T-helper 2 cell treated with Interferon-gamma antibody and Interleukin-4, amounts not matched to agents 100 ng/mL and 5 ng/mL, for 36 hours (primary cell): ENCODE measurements around the gene RPS27L. TPM values are rescaled to one million over a fixed set of nuclear protein-coding genes. Genes with fewer than 3 reads are reported as not detected.

Experiments used
- intact Hi-C: fragments of 100-400 bp; cut with micrococcal nuclease; formaldehyde crosslinking; loops from one replicate; pipeline ENCODE4 v1.15.1; 2023
- total RNA-seq: library from RNA; stranded (reverse); gene quantifications from 2 replicates; pipeline ENCODE4 v1.2.3, GENCODE V29; 2022

The RPS27L gene
- total RNA-seq, 1 donor from 2014 or later: 206 TPM

DNA sequence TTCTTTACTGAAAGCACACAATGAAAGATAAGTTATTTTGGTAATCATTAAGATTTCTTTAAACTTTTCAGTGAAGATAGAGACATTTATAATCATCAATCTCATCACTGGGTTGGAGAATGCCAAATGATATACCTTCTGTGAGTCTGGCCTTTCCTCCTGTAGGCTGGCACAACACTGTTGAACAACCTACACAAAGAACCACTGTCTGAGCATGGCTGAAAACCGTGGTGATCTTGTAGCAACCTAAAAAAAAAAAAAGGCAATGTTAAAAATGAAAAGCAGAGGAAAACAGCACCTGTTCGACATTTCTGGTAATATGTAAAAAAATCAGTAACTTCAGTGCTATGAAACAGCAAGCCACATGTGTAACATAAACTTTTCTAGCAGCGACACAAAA, 1.8 kb downstream of the RPS27L start:
- intact Hi-C loops: loop anchor here (5.0 kb wide), 1 partner anchor 77 kb away; no protein-coding TSS in a partner anchor

DNA sequence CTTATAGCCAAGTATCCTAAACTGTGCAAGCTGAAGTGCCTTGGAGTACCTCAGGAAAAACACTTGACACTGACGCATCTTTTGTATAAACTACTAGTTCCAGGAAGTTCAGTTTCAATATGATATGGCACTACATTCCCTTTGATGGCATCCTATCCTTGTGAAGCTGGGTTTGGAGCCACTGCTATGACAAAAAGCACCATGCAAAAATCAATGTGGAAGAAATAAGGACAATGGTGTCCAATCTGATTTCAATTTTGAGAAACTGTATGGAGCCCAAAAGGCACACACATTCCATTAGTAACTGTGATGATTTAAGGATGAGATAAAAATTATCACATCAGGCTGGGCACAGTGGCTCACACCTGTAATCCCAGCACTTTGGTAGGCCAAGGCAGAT, 5.6 kb downstream of the RPS27L start:
- intact Hi-C loops: no loop called here

DNA sequence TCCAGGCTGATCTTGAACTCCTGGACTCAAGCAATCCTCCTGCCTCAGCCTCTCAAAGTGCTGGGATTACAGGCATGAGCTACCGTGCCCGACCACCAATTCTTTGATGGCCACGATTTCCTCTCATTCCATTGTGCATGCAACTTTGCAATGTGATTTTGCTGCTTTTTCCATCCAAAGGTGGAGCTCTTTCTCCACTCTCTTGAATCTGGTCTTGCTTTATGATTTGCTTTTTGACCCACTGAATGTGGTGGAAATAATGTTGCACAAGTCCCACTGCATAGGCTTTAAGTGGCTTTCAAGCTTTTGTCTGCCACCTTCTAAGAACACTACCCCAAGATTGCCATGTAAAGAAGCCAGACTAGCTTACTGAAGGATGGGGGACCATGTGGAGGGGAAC, 10.6 kb downstream of the RPS27L start:
- intact Hi-C loops: no loop called here

DNA sequence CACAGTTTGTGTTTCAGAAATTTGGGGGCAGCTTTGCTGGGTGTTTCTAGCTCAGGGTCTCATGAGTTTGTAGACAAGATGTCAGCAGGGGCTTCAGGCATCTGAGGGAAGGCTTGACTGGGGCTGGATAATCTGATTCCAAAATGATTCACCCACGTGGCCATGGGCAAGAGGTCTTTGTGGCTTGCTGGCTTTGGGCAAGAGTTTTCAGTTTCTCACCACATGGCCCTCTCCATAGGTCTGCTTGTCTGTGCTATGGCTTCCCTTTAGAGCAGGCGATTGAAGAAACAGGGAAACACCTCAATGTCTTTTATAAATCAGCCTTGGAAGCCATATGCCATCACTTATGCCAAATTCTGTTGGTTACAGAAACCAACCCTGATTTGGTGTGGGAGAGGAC, 11.9 kb downstream of the RPS27L start:
- intact Hi-C loops: no loop called here

DNA sequence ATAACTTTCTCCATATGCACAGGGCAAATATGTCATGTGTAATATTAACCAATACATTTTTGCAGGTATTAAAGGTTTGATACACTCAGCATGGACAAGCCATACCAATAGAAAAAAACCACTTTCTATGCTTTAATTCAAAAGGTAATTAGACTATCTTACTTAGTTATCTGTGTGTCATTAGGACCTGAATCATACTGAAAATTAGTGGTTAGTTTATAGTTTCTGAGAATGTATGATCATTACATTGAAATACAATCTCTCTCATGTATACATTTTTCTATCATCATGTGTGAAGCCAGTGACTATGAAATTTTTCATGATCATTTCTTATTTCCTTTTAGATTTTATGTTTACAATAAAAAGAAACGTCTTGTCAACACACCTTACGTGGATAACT, 16.3 kb downstream of the RPS27L start:
- intact Hi-C loops: no loop called here

DNA sequence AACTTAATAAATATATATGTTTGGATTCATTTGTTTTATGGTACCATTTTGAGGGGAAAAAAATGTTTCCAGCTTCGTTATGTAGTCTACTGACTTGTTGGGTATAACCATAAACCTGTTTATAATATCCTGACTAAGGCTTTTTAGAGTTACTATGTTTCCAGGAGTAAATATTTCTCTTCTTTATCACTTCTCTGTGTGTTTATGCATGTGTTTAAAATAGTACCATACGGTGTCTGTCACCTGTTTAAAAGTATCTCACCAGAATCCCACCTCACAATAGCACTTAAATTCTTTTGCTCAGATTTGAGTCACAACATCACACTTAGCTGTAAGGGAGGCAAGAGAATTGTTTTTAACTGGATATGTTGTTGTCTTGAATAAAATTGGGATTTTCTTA, 20.5 kb downstream of the RPS27L start:
- intact Hi-C loops: no loop called here

DNA sequence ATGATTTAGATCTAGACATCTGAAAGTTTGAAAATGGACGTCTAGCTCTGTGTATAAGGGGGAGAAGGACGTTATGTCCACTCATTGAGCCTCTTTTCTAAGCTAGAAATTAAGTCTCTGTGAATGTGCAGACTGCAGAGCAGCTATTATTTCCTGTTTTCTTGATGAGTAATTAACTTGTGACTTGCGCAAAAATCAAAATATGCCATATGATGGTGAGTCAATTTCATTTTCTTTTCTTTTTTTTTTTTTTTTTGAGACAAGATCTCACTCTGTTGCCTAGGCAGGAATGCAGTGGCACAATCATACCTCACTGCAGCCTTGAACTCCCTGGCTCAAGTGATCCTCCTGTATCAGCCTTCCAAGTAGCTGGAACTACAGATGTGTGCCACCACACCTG, 21.5 kb downstream of the RPS27L start:
- intact Hi-C loops: no loop called here

DNA sequence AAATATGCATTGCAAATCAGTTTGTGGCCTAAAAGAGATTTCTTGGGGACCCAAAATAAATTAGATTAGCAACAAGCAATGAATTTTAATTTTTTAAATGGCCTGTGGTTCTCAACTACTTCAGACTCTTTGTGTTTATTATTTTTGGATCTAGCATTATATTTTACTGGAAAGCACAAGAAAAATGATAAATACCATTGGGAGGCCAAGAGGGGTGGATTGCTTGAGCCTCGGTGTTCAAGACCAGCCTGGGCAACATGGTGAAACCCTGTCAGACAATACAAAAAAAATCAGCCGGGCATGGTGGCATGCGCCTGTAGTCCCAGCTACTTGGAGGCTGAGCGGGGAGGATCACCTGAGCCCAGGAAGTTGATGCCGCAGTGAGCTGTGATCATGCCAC, 22.0 kb downstream of the RPS27L start:
- intact Hi-C loops: no loop called here

DNA sequence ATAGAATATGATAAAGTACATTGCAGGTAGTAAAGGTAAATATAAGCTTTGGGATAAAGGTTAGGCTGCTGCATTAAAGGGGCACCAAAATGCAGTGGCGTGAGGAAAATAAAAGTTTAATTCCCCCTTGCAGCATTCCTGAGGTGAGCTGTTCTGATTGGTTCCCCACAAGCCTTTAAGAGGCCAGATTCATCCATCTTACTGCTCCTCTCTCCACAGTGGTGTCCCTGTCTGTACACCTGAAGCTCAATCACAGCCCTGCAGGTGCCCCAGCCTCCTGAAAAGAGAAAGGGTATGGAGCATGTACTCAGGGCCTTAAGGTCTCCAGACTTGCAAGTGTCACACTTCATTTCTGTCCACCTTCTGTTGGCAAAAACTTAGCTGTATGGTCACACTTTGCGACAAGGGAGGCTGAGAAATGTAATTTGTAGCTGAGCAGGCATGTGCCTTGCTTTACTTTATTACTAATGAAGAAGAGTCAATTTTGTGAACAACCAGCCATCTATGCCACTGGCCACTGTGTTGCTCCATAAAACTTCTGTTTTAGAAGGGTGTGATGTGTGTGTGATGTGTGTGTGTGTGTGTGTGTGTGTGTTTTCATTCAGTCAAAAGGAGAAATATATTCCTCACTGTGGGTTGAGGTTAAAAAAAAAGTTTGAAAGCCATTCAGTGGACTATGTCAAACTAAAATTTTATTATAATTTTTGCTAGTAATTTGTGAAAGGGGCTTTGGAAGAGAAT, 22.9 kb downstream of the RPS27L start:
- intact Hi-C loops: no loop called here

DNA sequence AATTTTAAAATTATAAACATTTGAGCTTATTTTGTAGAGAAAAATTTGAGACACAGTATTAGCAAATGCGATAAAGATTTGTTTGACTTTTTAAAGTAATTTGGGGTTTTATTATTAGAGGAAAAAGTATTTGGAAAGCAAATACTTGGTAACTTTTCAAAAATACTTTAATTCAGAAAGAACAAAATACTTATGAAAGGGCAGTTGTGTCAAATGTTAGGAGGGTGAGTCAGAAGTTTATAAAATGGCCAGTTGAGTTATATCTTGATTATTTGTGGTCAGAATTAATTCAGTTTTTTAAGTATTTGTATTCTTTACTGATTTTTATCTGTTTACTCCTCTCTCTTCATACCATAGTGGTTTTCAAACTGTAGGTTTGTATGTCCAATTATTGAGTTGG, 23.5 kb downstream of the RPS27L start:
- intact Hi-C loops: no loop called here

DNA sequence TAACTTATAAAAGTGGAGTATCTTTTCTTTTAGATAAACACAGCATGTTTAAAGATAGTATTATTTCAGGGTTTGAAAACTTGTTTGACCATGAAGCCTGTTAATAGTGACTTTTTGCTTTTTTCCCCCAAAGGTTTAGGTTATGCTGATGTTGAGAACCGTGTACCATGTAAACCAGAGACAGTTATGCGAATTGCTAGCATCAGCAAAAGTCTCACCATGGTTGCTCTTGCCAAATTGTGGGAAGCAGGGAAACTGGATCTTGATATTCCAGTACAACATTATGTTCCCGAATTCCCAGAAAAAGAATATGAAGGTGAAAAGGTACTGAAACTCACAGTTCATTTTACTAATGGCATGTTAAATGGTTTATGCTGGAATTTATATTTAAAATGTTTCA, 30.6 kb downstream of the RPS27L start:
- intact Hi-C loops: no loop called here

DNA sequence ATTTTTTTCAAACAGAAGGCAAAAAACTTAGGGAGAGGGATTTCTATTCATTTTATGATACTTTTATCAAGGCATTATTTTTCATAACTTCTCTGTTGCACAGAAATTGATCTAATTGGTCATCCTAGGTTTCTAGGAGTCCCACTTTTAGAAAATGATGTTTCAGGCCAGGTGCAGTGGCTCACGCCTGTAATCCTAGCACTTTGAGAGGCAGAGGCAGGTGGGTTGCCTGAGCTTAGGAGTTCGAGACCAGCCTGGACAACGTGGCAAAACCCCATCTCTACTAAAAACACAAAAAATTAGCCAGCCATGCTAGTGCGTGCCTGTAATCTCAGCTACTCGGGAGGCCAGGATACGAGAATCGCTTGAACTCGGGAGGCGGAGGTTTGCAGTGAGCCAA, 32.8 kb downstream of the RPS27L start:
- intact Hi-C loops: no loop called here

DNA sequence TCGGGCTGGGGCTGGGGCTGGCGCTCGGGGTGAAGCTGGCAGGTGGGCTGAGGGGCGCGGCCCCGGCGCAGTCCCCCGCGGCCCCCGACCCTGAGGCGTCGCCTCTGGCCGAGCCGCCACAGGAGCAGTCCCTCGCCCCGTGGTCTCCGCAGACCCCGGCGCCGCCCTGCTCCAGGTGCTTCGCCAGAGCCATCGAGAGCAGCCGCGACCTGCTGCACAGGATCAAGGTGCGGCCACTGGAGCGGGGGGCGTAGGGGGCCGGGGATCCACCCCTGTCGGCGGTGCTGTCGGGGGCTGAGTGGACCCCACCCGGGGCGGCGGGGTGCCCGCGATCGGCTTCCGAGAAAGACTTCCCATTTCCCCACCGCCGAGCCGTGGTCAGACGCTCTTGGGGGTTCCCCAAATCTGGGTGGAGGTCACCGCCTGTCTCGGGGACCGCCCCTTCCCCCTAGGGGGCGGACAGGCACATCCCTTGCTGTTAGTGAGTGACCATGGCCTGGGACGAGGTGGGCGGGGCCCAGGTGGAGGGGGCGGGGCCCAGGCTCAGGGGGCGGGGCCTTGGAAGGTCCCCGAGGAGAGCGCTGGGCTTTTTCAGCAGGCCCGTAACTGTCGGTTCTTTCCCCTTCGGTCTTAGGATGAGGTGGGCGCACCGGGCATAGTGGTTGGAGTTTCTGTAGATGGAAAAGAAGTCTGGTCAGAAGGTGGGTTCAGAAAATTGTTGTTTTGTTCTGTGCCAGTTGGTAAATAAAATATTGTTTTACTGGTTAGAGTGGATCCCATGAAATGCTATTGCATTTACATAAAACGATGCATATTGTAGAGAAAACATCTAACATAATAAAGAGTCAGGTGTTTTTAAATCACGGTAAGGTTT, 35.0 kb downstream of the RPS27L start:
- intact Hi-C loops: loop anchor here (1.0 to 2.0 kb wide), 2 partner anchors 35 to 67 kb away; partner anchors contain the start of genes RAB8B and RPS27L

DNA sequence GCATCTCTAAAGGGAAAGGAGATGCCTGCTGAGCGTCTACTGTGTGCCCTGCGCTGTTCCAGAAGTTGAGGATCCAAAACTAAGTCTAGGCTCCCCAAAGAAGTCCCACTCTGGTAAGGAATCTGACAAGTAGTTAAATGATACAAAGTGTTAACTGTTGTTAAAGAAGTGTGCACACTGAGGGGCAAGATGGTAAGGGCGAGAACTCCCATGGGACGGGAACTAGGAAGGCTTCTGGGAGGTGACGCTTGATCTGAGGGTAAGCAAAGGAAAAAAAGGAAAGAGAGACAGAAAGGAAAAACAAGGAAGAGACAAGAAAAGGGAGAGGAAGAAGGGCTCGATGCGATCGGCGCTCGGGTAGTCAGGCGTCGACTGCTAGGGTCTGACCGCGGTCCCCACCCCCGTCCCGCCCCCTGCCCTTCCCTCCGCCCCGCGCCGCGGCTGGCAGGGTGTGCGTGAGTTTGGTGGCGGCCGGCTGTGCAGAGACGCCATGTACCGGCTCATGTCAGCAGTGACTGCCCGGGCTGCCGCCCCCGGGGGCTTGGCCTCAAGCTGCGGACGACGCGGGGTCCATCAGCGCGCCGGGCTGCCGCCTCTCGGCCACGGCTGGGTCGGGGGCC, 35.8 kb downstream of the RPS27L start, which contains the start of gene LACTB:
TSS of gene LACTB (plus strand) at position 480 of the 620 bp plus-strand sequence. CDS start at position 491, 11 bp downstream.
- intact Hi-C loops: loop anchor here (1.0 to 2.0 kb wide), 3 partner anchors 36 to 73 kb away; partner anchors contain the start of genes RAB8B and RPS27L

DNA sequence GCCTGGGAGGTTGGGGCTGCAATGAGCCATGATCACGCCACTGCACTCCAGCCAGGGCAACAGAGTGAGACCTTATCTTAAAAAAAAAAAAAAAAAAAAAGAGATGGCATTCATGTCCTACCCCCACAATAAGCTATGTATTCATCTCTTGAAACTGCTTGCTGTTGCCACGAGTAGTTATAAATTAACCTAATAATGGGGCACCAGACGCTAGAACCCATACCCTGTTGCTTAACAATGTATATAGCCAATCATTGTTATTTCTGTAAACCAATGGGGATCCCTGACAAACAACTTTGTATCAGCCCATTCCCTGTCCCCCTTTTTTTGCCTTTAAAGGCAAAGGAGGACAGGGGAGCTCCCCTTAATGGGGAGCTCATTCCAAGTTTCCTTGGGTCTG, 38.4 kb downstream of the RPS27L start:
- intact Hi-C loops: no loop called here

DNA sequence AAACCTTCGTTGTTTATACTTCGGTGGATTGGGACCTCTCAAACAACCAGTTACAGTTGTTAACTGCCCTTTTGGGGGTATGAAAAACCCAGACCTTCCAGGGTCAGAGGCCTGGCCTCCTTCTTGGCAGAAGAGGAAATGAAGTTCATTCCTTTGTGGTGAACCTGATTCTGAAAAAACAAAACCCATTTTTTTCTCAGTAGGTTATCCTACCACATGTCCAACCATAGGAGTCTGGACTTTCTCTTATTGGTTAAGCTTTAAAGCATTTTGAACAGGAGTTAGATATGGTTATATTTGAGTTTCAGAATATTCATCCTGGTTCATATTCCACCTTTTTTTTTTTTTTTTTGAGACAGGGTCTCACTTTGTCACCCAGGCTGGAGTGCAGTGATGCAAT, 42.8 kb downstream of the RPS27L start:
- intact Hi-C loops: no loop called here

DNA sequence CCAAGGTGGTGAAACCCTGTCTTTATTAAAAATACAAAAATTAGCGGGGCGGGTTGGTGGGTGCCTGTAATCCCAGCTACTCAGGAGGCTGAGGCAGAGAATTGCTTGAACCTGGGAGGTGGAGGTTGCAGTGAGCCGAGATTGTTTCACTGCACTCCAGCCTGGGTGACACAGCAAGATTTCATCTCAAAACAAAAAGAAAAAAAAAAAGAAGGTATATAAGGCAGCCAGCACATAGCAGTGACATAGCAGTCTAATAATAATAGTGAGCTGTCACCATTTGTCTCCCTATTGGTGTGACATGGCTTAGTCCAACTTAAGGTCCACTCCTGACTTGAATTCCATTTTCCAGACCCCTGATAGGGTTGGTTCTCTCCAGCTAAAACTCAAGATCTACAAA, 44.4 kb downstream of the RPS27L start:
- intact Hi-C loops: no loop called here

DNA sequence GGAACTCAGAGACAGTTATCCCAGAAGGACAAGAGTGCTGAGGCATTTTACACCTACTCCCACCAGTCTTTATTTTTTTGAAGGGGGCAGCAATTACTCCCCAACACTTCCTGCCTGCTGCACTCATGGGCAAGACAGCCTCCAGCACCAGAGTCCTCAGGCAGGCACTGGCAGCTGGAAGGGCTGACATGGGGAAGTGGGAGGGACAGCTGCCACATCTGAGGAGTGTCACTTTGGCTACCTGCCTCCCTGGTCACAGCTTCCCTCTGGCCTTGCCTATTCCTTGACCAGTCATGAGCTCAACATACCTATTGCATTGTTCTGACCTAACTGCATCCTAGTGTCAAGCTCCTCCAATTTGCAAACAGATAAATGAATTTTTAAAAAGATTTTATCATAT, 45.8 kb downstream of the RPS27L start:
- intact Hi-C loops: no loop called here

DNA sequence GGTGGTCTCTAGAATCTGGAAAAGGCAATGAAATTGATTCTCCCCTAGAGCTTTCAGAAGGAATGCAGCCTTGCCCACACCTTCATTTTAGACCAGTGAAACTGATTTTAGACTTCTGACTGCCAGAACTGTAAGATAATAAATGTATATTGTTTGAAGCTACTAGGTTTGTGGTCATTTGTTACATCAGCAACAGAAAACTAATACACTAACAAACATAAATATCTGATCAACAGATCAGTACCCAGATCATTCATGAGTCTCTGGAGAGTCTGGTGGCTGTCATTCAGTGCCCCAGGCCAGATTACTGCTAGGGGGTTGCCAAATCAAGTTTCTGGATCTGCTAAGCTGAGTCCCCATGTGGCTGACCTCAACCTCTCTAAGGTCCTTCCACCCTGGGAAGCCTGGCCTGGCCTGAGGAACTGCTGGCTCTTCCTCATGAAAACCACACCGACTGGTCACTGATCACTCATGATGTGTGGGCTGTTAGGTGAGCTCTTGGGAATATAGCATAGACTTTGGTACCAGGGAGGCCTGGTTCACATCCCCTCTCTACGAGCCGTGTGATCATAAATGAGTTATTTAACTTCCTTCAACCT, 46.8 kb downstream of the RPS27L start:
- intact Hi-C loops: no loop called here

DNA sequence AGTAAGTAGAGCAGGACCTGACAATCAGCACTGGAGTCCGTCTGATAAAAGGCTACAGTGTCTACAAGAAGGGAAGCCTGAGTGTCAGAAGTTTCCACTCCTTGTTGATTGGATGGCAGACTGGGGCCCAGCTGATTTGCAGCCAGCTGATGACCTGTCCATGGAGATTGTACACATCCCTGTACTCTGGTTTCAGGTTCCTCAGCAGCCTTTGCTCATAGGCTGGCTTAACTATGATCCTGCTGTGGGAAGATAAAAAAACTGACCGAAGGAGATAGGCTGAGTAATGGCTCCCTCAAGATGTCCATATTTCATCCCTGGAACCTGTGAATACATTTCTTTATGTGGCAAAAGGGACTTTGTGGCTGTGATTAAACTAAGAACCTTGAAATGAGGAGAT, 47.4 kb downstream of the RPS27L start:
- intact Hi-C loops: no loop called here

DNA sequence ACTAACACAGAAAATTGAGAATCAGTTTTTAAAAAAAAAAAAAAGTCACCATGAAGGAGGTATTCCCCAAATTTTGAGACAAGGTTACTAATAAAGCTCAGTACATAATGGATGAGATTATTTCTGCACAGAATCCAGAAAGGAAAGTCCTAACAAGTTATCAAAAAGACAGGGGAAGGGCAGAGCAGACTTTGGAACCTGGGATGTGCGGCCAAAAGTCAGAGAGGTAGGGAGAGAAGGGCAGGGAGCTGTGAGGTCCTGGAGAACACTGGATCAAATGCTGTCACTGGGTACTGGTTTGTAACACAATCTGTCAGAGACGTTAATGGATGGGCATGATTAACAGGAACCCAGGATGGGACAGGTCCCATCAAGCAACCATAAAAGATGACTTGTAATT, 47.8 kb downstream of the RPS27L start:
- intact Hi-C loops: no loop called here
